ENCODE results near the gene BABAM2. TPM values are rescaled to one million over a fixed set of nuclear protein-coding genes. Genes with fewer than 3 reads are reported as not detected.

The BABAM2 gene
- total RNA-seq, 1 donor = 28.5 TPM

- no peak for DNase-seq (ENCODE audit: low read depth)
- no peak overlapping the region for H3K4me3 ChIP-seq (ENCODE audit: low read depth, low read length)
- TF ChIP-seq, protein P1, sequence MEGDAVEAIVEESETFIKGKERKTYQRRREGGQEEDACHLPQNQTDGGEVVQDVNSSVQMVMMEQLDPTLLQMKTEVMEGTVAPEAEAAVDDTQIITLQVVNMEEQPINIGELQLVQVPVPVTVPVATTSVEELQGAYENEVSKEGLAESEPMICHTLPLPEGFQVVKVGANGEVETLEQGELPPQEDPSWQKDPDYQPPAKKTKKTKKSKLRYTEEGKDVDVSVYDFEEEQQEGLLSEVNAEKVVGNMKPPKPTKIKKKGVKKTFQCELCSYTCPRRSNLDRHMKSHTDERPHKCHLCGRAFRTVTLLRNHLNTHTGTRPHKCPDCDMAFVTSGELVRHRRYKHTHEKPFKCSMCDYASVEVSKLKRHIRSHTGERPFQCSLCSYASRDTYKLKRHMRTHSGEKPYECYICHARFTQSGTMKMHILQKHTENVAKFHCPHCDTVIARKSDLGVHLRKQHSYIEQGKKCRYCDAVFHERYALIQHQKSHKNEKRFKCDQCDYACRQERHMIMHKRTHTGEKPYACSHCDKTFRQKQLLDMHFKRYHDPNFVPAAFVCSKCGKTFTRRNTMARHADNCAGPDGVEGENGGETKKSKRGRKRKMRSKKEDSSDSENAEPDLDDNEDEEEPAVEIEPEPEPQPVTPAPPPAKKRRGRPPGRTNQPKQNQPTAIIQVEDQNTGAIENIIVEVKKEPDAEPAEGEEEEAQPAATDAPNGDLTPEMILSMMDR (IDR thresholded peaks at IDR 0.05; ENCODE audit: insufficient read depth, low read depth, low read length) = no peak
These were observed 263.3 kb downstream of the BABAM2 start for GRCh38 chr2:28153851-28154250.

DNA sequence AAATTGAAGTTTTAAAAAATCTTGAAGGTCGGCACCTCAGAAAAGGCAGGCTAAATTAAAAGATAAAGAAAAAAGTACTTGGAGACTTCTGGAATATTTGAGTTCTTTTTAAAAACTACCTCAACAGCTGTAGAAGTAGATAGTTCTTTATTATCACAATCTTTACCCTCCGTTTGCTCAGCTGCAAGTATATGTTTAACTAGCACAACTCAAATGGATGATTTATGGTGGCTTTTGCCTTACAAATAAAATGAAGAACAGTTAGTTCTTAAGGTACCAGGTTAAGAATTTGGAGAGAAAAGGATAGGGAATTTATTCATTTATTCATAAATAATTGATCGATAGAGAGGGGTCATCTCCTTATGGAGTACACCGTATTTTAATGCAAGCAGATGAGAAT is 264.6 kb downstream of the BABAM2 start:
- DNase-seq (ENCODE audit: low read depth) = no peak
- TF ChIP-seq, protein P1 (IDR thresholded peaks at IDR 0.05; ENCODE audit: insufficient read depth, low read depth, low read length) = no peak
- no peak overlapping the region for H3K4me3 ChIP-seq (ENCODE audit: low read depth, low read length)

DNA sequence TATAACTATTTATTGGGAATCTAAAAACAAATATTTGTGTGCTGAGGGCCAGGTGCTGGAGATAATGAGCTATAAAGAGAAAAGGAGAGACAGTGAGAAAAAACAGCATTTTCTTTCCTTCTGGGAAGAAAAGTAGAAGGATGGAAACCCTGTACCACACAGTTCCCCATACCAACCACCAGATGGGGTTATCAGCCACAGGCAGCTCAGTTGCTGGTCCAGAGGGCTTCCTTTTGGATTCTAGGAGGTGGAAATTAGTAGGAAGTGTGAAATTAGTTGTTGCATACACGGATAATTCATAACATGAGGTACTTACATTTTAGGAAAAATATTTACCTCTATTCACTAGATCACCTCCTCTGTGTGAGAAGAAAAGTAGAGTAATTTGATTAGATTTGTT is 265.1 kb downstream of the BABAM2 start:
- H3K4me3 ChIP-seq (ENCODE audit: low read depth, low read length) = no peak overlapping the region
- TF ChIP-seq, protein P1 (IDR thresholded peaks at IDR 0.05; ENCODE audit: insufficient read depth, low read depth, low read length) = peak; percentile 65
- no peak for DNase-seq (ENCODE audit: low read depth)

- no peak for DNase-seq (ENCODE audit: low read depth)
- TF ChIP-seq, protein P1 (IDR thresholded peaks at IDR 0.05; ENCODE audit: insufficient read depth, low read depth, low read length) = no peak
- H3K4me3 ChIP-seq (ENCODE audit: low read depth, low read length) = no peak overlapping the region
These were observed 268.3 kb downstream of the BABAM2 start for GRCh38 chr2:28158791-28159190.

GRCh38 chr2:28160986-28161425 is 270.5 kb downstream of the BABAM2 start:
- no peak overlapping the region for H3K4me3 ChIP-seq (ENCODE audit: low read depth, low read length)
- TF ChIP-seq, protein P1 (IDR thresholded peaks at IDR 0.05; ENCODE audit: insufficient read depth, low read depth, low read length) = no peak
- peak; percentile 81 for DNase-seq (ENCODE audit: low read depth)

DNA sequence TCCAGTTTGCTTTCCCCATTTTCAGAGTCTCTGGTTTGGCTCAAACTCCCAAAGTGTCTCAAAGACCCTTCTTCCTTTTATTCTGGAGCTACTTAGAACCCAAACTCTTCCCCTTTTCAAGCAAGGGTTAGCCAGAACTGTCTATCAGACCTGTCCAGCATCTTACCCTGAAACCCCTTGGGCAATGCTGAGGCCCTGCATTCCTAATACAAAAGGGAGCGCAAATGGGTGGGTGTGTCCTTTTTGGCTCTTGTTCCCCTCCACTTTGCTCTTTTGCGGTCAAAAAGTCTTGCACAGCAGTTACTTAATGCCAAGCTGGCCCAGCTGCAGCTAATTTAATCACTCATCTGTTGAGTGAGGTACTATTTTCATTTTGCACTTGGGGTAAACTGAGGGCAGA is 270.9 kb downstream of the BABAM2 start:
- H3K4me3 ChIP-seq (ENCODE audit: low read depth, low read length) = no peak overlapping the region
- DNase-seq (ENCODE audit: low read depth) = peak; percentile 24
- TF ChIP-seq, protein P1 (IDR thresholded peaks at IDR 0.05; ENCODE audit: insufficient read depth, low read depth, low read length) = no peak

DNA sequence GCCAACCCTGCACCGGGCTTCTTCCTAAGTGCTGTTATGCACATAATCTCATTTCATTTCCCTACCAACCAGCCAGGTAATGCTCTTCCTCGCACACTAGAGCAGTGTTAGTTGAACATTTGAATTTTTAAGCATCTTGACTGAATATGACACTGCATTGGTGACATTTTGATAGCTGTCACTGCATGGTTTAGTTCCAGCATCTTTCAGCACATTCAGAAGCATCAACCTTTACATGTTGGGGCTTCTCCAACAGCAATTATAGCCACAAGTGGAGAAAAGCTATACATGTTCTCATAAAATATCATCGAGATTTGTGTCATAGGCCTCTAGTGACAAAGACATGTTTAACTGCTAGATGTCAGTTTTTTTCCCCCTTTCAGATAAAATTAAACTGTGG is 272.0 kb downstream of the BABAM2 start:
- H3K4me3 ChIP-seq (ENCODE audit: low read depth, low read length) = no peak overlapping the region
- TF ChIP-seq, protein P1 (IDR thresholded peaks at IDR 0.05; ENCODE audit: insufficient read depth, low read depth, low read length) = no peak
- DNase-seq (ENCODE audit: low read depth) = no peak
